Activated T-cell treated with anti-CD3 and anti-CD28 coated beads, Interleukin-2, amount 50 U/mL, for 72 hours (primary cell): ENCODE measurements around the gene BRCA2. TPM values are rescaled to one million over a fixed set of nuclear protein-coding genes. Genes with fewer than 3 reads are reported as not detected.
A peak's percentile ranks its signal among the peaks of the same experiment; 100 is the strongest.

Source experiments
- ATAC-seq, 2 donors: fragments of 150-1000 bp; cut with Tn5 transposase; replicated peaks in 1 of 2; 2 replicates each; pipeline ENCODE4 v1.10.0; 2021; ENCODE audit warnings: moderate library complexity in 2 of 2, mild to moderate bottlenecking in 1 of 2
- DNase-seq, 2 donors: peaks; one replicate each; pipeline ENCODE4 v3.0.0; 2021 to 2022; ENCODE audit warnings: mixed read lengths in 1 of 2
- H3K27ac Mint-ChIP-seq: one replicate; pipeline ENCODE4 v1.8.0; 2022; ENCODE audit warnings: mild to moderate bottlenecking, moderate library complexity, mixed read lengths
- H3K27me3 Mint-ChIP-seq: one replicate; pipeline ENCODE4 v1.8.0; 2022; ENCODE audit warnings: low read depth, mixed read lengths
- H3K36me3 Mint-ChIP-seq, 2 donors: one replicate each; pipeline ENCODE4 v1.8.0; 2022; ENCODE audit warnings: mixed read lengths in 2 of 2, mild to moderate bottlenecking in 1 of 2; ENCODE audit not compliant: insufficient read depth in 2 of 2
- H3K4me1 Mint-ChIP-seq: one replicate; pipeline ENCODE4 v1.8.0; 2022; ENCODE audit warnings: low read depth, mixed read lengths
- H3K4me3 Mint-ChIP-seq, 2 donors: one replicate each; pipeline ENCODE4 v1.8.0; 2022; ENCODE audit warnings: mild to moderate bottlenecking in 2 of 2, mixed read lengths in 2 of 2, moderate library complexity in 2 of 2
- H3K9me3 Mint-ChIP-seq, 2 donors: one replicate each; pipeline ENCODE4 v1.8.0; 2022; ENCODE audit warnings: mixed read lengths in 2 of 2
- total RNA-seq, 2 donors: library from RNA; stranded (reverse); gene quantifications; one replicate each; pipeline ENCODE4 v1.2.3, GENCODE V29; 2022

BRCA2 gene
- total RNA-seq, 2 donors from 2014 or later, result 36.9 to 41.5 TPM

- peaks cover 30% of the 10 kb centered on the region for H3K4me1 Mint-ChIP-seq
- no peak overlapping the region for H3K4me3 Mint-ChIP-seq
- H3K36me3 Mint-ChIP-seq, result peaks cover 0 to 5% of the 10 kb centered on the region in 2 donors
- no peak for ATAC-seq
- no peak overlapping the region for H3K27ac Mint-ChIP-seq
- H3K9me3 Mint-ChIP-seq, result no peaks in the 10 kb centered on the region
- no peak for DNase-seq
- no peaks in the 10 kb centered on the region for H3K27me3 Mint-ChIP-seq
Observed at GRCh38 chr13:32409561-32410421, 94.5 kb downstream of the BRCA2 start.

DNA sequence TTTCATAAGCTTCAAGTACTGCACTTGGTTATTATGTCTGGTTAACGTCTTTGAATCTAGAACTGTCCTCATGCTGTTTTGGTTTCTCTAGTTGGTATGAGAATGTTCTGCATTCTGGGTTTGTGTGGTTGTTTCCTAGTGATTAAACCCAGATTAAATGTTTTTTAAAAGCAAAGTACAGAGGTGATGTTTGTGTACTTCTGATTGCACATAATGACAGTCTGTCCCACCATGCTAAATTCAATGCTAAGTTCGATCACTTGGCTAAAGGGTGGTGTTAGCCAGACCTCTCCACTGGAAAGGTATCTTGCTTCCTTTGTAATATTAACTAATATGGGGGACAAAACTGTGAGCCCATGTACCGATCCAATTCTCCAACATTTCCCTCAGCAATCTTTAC, 98.0 kb downstream of the BRCA2 start:
- no peak for DNase-seq
- peaks cover 5 to 12% of the 10 kb centered on the region in 2 donors for H3K36me3 Mint-ChIP-seq
- H3K27me3 Mint-ChIP-seq, result no peaks in the 10 kb centered on the region
- peaks cover 0 to 4% of the 10 kb centered on the region in 2 donors for H3K9me3 Mint-ChIP-seq
- peaks cover 16% of the 10 kb centered on the region for H3K4me1 Mint-ChIP-seq
- no peak overlapping the region for H3K27ac Mint-ChIP-seq
- no peak for ATAC-seq
- no peak overlapping the region for H3K4me3 Mint-ChIP-seq

- ATAC-seq, result no peak
- no peak overlapping the region for H3K4me3 Mint-ChIP-seq
Observed at GRCh38 chr13:32414580-32414979, 99.3 kb downstream of the BRCA2 start.

GRCh38 chr13:32415019-32415418, 99.7 kb downstream of the BRCA2 start:
- H3K27me3 Mint-ChIP-seq, result no peaks in the 10 kb centered on the region
- H3K4me3 Mint-ChIP-seq, result no peak overlapping the region
- H3K27ac Mint-ChIP-seq, result no peak overlapping the region
- DNase-seq (peak in 1 of 2 donors; percentile 21), ATAC-seq (peak; percentile 40 to 59)
- peaks cover 3% of the 10 kb centered on the region for H3K4me1 Mint-ChIP-seq
- peaks cover 15 to 23% of the 10 kb centered on the region in 2 donors for H3K36me3 Mint-ChIP-seq
- peaks cover 6 to 7% of the 10 kb centered on the region in 2 donors for H3K9me3 Mint-ChIP-seq

More at GRCh38 chr13:32414580-32414979, 99.3 kb downstream of the BRCA2 start:
- no peak for DNase-seq
- no peak overlapping the region for H3K27ac Mint-ChIP-seq
- H3K27me3 Mint-ChIP-seq, result no peaks in the 10 kb centered on the region
- peaks cover 4 to 6% of the 10 kb centered on the region in 2 donors for H3K9me3 Mint-ChIP-seq
- H3K4me1 Mint-ChIP-seq, result peaks cover 7% of the 10 kb centered on the region
- peaks cover 11 to 19% of the 10 kb centered on the region in 2 donors for H3K36me3 Mint-ChIP-seq

DNA sequence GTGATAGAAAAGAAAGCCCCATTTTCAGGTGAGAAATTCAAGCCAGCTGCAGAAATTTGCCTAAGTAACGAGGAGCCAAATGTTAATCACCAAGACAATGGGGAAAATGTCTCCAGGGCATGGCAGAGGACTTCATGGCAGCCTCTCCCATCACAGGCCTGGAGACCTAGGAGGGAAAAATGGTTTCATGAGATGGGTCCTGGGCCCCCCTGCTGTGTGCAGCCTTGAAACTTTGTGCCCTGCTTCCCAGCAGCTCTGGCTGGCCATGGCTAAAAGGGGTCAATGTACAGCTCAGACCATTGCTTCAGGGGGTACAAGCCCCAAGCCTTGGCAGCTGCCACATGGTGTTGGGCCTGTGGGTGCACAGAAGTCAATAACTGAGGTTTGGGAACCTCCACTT, 102.7 kb downstream of the BRCA2 start:
- Mint-ChIP-seq H3K27me3 (no peaks in the 10 kb centered on the region), H3K27ac (peak overlapping the region; percentile 64), H3K4me3 (no peak overlapping the region), H3K36me3 (peaks cover 27 to 42% of the 10 kb centered on the region in 2 donors), H3K4me1 (peaks cover 3% of the 10 kb centered on the region), H3K9me3 (peaks cover 9% of the 10 kb centered on the region in 2 donors)
- ATAC-seq (no peak), DNase-seq (no peak)

DNA sequence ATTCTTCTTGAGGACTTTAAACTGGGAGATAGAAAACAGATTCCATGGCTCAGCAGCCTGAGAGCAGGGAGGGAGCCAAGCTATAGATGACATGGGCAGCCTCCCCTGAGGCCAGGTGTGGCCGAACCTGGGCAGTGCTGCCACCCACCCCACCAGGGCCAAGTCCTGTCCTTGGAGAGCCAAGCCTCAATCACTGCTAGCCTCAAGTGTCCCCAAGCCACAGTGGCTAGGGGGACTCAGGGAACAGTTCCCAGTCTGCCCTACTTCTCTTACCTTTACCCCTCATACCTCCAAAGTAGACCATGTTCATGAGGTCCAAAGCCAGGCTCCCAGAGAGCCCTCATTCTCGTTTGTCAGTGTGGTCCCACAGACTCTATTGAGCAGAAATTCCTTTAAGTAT, 104.6 kb downstream of the BRCA2 start:
- DNase-seq (no peak), ATAC-seq (no peak)
- H3K4me1 Mint-ChIP-seq, result peaks cover 19% of the 10 kb centered on the region
- peaks cover 9% of the 10 kb centered on the region in 2 donors for H3K9me3 Mint-ChIP-seq
- H3K36me3 Mint-ChIP-seq, result peaks cover 31 to 54% of the 10 kb centered on the region in 2 donors
- H3K27me3 Mint-ChIP-seq, result no peaks in the 10 kb centered on the region
- H3K4me3 Mint-ChIP-seq, result no peak overlapping the region
- no peak overlapping the region for H3K27ac Mint-ChIP-seq

DNA sequence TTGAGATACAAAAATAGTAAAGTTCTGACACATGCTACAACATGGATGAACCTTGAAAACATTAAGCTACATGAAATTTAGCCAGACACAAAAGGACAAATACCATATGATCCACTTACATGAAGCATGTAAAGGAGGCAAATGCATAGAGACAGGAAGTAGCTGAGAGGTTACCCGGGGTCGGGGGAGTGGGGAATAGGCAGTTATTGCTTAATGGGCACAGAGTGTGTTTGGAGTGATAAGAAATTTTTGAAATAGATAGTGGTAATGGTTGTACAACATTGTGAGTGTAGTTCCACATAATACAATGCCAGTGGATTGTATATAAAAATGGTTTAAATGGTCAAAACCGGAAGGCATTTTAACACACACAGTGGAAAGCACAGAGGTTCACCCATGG, 108.3 kb downstream of the BRCA2 start:
- peaks cover 38% of the 10 kb centered on the region for H3K4me1 Mint-ChIP-seq
- H3K36me3 Mint-ChIP-seq, result peaks cover 36 to 50% of the 10 kb centered on the region in 2 donors
- no peaks in the 10 kb centered on the region for H3K27me3 Mint-ChIP-seq
- peak overlapping the region; percentile 69 for H3K27ac Mint-ChIP-seq
- ATAC-seq (no peak), DNase-seq (no peak)
- H3K4me3 Mint-ChIP-seq, result peak overlapping the region in 1 of 2 donors; percentile 0
- peaks cover 4 to 9% of the 10 kb centered on the region in 2 donors for H3K9me3 Mint-ChIP-seq

DNA sequence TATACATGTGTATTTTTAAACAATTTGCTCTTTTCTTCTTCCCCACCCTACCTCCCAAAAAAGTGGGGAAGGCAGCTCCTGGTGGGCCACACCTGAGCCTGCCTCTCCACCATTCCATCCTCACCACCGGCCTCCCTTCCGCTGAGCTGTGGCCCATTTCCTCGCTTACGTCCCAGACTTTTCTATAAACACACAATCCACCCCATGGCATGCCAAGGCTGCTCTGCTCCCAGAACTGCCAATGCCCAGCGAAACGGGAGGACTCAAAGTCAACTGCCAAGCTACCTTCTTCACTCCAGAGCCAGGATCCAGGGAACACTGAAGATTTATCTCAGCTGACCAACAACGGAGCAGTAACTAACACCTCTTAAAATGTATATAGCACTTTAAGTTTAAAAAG, 109.8 kb downstream of the BRCA2 start:
- ATAC-seq (no peak), DNase-seq (no peak)
- Mint-ChIP-seq H3K27ac (peak overlapping the region; percentile 78), H3K27me3 (no peaks in the 10 kb centered on the region), H3K9me3 (peaks cover under 1 to 3% of the 10 kb centered on the region in 2 donors), H3K36me3 (peaks cover 27 to 38% of the 10 kb centered on the region in 2 donors), H3K4me1 (peaks cover 46% of the 10 kb centered on the region), H3K4me3 (peak overlapping the region; percentile 89 to 99)

DNA sequence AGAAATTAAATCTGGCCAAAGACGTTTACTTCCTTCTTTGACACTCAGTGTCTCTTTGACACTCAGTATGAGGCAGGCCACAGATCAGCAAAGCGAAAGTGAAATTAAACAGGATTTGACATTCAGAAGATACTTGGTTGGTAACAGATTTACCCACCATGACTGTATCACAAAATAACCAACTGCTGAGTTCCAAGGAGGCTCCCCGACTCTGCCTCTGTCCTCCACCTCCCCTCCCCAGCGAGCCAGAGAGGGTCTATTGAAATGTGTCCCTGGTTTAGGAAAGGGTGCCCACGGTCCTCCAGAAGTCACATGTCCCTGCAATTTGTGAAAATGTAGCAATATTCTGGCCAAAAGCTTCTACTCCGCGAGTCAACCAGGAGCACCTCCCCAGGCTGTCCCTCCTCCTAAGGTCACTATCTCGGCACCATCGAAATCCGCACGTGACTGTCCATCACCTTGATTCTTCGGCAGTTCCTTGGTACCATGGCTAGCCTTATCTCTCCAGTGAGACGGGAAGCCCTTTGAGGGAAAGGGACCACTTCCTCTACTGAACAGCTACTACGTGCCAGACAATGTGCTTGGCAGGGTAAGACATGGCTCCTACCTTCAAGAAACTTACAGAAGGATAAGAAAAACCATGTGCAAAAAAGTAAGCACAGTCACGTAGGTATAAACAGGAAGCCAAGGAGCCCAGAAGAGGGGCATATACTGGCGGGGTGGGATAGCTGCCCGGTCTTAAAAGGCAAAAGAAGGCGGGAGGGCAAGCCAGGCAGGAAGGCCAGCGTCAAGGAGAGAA, 111.1 kb downstream of the BRCA2 start:
- peak; percentile 36 to 43 for DNase-seq
- peak overlapping the region; percentile 99 for H3K27ac Mint-ChIP-seq
- peaks cover 0 to 2% of the 10 kb centered on the region in 2 donors for H3K9me3 Mint-ChIP-seq
- peak; percentile 65 to 68 for ATAC-seq
- H3K27me3 Mint-ChIP-seq, result no peaks in the 10 kb centered on the region
- H3K4me3 Mint-ChIP-seq, result peak overlapping the region; percentile 89 to 99
- peaks cover 21 to 28% of the 10 kb centered on the region in 2 donors for H3K36me3 Mint-ChIP-seq
- peaks cover 50% of the 10 kb centered on the region for H3K4me1 Mint-ChIP-seq

- peaks cover 0 to 2% of the 10 kb centered on the region in 2 donors for H3K9me3 Mint-ChIP-seq
- H3K4me3 Mint-ChIP-seq, result peak overlapping the region; percentile 90 to 99
- peak overlapping the region; percentile 99 for H3K27ac Mint-ChIP-seq
- peaks cover 18 to 24% of the 10 kb centered on the region in 2 donors for H3K36me3 Mint-ChIP-seq
- H3K4me1 Mint-ChIP-seq, result peaks cover 50% of the 10 kb centered on the region
- ATAC-seq (peak; percentile 35 to 36), DNase-seq (peak; percentile 61 to 67)
- no peaks in the 10 kb centered on the region for H3K27me3 Mint-ChIP-seq
Observed at GRCh38 chr13:32426990-32427851, 111.9 kb downstream of the BRCA2 start.

GRCh38 chr13:32427852-32428580, 112.7 kb downstream of the BRCA2 start, which contains the start of gene N4BP2L1:
TSS of gene N4BP2L1 (minus strand) at chr13:32428130. CDS start at chr13:32428082, 48 bp downstream.
- peak; percentile 73 to 77 for ATAC-seq
- peak within 1 kb of the TSS; percentile 99 for H3K27ac Mint-ChIP-seq
- H3K27me3 Mint-ChIP-seq, result no peaks in the 10 kb centered on the region
- H3K4me3 Mint-ChIP-seq, result peak within 1 kb of the TSS; percentile 90 to 99
- peak; percentile 85 to 88 for DNase-seq
- no peaks in the 10 kb centered on the region for H3K9me3 Mint-ChIP-seq
- H3K36me3 Mint-ChIP-seq, result peaks cover 17 to 20% of the 10 kb centered on the region in 2 donors
- peaks cover 47% of the 10 kb centered on the region for H3K4me1 Mint-ChIP-seq
